ENCODE results near the gene PYGM. TPM values are rescaled to one million over a fixed set of nuclear protein-coding genes. Genes with fewer than 3 reads are reported as not detected.

Gene PYGM
- total RNA-seq, 1 experiment from 2014 or later: 1.6 TPM

DNA sequence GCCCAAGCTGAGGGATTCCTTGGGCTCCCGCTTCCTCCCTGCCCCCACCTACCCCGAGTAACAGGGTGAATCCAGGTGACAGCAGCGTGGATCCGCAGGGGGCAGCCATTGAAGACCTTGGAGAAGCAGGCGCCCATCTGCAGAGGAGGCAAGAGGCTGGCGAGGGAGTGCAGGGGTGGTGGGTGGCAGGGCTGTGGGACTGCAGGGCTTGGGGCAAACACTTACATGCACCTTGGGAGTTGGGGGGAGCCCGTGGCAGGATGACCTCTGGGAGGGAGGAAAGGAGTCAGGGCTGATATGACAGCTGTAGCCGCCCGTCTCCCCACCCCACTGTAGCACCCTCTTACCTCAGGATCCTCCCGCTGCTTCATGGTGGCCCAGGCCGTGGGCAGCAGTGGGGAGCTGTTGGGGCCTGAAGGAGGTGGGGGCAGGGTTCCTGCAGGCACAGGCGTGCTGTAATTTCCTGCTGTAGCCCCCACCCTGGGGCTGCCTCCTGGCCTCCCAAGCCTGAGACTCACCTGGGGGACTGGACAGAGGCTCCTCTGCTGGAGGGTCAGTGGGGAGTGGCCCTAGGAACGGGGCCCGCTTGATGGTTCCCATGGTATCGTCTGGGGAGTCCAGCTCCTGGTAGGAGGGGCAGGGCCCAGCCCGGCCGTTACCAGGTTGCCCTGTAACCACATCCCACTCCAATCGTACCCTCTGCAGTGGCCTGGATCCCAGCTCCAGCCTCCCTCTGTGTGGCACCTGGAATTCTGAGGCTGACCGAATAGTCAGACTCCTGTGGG lies 37.2 kb upstream of the PYGM start:
- intact Hi-C loops (cut with micrococcal nuclease; ENCODE audit: unreplicated experiment): no loop called here
- ChIA-PET POLR2A (ENCODE audit: unreplicated experiment) (no interaction called here), CTCF (no interaction called here)
- Histone ChIP-seq H2AFZ (no peak overlapping the region), H4K20me1 (ENCODE audit: insufficient read depth) (no peaks in the 10 kb centered on the region), H3K9me3 (ENCODE audit: insufficient read depth, low read depth) (no peaks in the 10 kb centered on the region), H3K4me1 (replicated peaks; ENCODE audit: insufficient read depth) (no peaks in the 10 kb centered on the region), H3K79me2 (ENCODE audit: low read depth) (no peaks in the 10 kb centered on the region), H3K4me3 (no peak overlapping the region), H3K36me3 (ENCODE audit: low read depth) (no peaks in the 10 kb centered on the region), H3F3A (ENCODE audit: insufficient read depth, low read depth) (peaks cover 9% of the 10 kb centered on the region; the same call in 1 of the 2 replicates), H3K27ac (no peak overlapping the region), H3K4me2 (no peak overlapping the region), H3K9me2 (ENCODE audit: insufficient read depth) (no peaks in the 10 kb centered on the region), H3K27me3 (ENCODE audit: insufficient read depth, low read depth) (no peaks in the 10 kb centered on the region)
- no peak for TF ChIP-seq EZH2 (IDR thresholded peaks at IDR 0.05; ENCODE audit: low read depth)
- TF ChIP-seq, protein P1, sequence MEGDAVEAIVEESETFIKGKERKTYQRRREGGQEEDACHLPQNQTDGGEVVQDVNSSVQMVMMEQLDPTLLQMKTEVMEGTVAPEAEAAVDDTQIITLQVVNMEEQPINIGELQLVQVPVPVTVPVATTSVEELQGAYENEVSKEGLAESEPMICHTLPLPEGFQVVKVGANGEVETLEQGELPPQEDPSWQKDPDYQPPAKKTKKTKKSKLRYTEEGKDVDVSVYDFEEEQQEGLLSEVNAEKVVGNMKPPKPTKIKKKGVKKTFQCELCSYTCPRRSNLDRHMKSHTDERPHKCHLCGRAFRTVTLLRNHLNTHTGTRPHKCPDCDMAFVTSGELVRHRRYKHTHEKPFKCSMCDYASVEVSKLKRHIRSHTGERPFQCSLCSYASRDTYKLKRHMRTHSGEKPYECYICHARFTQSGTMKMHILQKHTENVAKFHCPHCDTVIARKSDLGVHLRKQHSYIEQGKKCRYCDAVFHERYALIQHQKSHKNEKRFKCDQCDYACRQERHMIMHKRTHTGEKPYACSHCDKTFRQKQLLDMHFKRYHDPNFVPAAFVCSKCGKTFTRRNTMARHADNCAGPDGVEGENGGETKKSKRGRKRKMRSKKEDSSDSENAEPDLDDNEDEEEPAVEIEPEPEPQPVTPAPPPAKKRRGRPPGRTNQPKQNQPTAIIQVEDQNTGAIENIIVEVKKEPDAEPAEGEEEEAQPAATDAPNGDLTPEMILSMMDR (conservative IDR thresholded peaks at IDR 0.05): no peak
- BruUV-seq (replicated peaks): no TSS peak
- DNase-seq: no peak

DNA sequence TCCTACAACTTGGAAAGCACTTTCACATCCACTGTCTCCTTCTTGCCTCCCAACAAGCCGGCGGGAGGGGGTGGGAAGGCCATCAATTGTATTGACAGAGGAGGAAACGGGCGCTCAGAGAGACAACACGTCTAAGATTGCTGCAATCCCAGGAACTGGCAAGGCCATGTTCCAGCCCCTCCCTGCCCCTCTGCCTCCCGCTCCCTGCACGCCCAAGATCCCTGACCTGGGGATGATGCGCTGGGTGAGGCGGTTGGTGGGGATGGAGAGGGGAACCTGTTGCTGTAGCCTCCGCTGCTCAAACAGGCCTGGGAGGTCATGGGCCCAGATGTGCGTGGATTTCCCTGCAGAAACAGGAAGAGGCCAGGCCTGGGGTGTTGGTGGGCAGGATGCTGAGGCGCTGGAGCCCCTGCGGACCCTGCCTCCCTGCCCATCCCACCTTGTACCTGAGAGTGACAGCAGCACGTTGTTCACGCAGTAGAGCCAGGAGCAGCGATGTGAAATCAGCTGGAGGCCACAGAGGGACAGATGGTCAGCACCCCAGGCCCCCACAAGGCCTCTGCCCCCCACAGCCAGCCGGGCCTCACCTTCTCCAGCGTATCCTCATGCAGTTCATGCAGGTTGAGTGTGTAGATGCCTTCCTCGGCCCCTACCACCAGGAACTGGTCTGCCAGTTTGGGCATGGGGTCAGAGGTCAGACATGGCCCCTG lies 36.4 kb upstream of the PYGM start:
- Histone ChIP-seq H3K9me2 (ENCODE audit: insufficient read depth) (no peaks in the 10 kb centered on the region), H3K79me2 (ENCODE audit: low read depth) (no peaks in the 10 kb centered on the region), H4K20me1 (ENCODE audit: insufficient read depth) (no peaks in the 10 kb centered on the region), H3K4me1 (replicated peaks; ENCODE audit: insufficient read depth) (no peaks in the 10 kb centered on the region), H3K27ac (no peak overlapping the region), H3K9me3 (ENCODE audit: insufficient read depth, low read depth) (no peaks in the 10 kb centered on the region), H3K4me3 (no peak overlapping the region), H3K36me3 (ENCODE audit: low read depth) (no peaks in the 10 kb centered on the region), H3K27me3 (ENCODE audit: insufficient read depth, low read depth) (no peaks in the 10 kb centered on the region), H3K4me2 (no peak overlapping the region), H3F3A (ENCODE audit: insufficient read depth, low read depth) (peaks cover 9% of the 10 kb centered on the region; the same call in 1 of the 2 replicates), H2AFZ (no peak overlapping the region)
- ChIA-PET POLR2A (ENCODE audit: unreplicated experiment) (no interaction called here), CTCF (no interaction called here)
- no TSS peak for BruUV-seq (replicated peaks)
- DNase-seq: no peak
- intact Hi-C loops (cut with micrococcal nuclease; ENCODE audit: unreplicated experiment): no loop called here
- TF ChIP-seq EZH2 (IDR thresholded peaks at IDR 0.05; ENCODE audit: low read depth): no peak

DNA sequence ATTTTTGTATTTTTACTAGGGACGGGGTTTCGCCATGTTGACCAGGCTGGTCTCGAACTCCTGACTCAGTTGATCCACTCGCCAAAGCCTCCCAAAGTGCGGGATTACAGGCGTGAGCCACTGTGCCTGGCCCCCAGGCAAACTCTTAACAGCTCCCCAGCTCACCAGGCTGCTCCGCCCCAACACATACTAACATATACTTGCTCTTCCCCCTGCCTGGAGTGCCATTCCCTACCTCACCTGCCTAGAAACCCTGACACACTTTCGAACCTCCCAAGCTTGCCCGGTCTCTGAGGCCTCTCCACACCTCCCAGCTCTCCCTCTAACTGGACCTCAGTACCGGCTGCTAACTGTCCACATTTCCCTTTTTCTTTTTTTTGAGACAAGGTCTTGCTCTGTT lies 34.8 kb upstream of the PYGM start:
- no peaks in the 10 kb centered on the region for H3K36me3 ChIP-seq (ENCODE audit: low read depth)
- no peak overlapping the region for H2AFZ ChIP-seq
- intact Hi-C loops (cut with micrococcal nuclease; ENCODE audit: unreplicated experiment): no loop called here
- no peaks in the 10 kb centered on the region for H3K27me3 ChIP-seq (ENCODE audit: insufficient read depth, low read depth)
- H3K9me2 ChIP-seq (ENCODE audit: insufficient read depth): no peaks in the 10 kb centered on the region
- POLR2A ChIA-PET (ENCODE audit: unreplicated experiment): no interaction called here
- CTCF ChIA-PET: interaction anchor here (0.6 kb wide), 2 partner anchors 51 to 415 kb away, joined by 4 to 5 read pairs; no protein-coding TSS in a partner anchor
- H3K4me1 ChIP-seq (replicated peaks; ENCODE audit: insufficient read depth): no peaks in the 10 kb centered on the region
- no peak overlapping the region for H3K4me2 ChIP-seq
- H3K27ac ChIP-seq: no peak overlapping the region
- no peak for DNase-seq
- TF ChIP-seq, protein P1 (conservative IDR thresholded peaks at IDR 0.05): no peak
- no peak for TF ChIP-seq EZH2 (IDR thresholded peaks at IDR 0.05; ENCODE audit: low read depth)
- H4K20me1 ChIP-seq (ENCODE audit: insufficient read depth): no peaks in the 10 kb centered on the region
- BruUV-seq (replicated peaks): no TSS peak
- H3F3A ChIP-seq (ENCODE audit: insufficient read depth, low read depth): peaks cover 3% of the 10 kb centered on the region; the same call in 1 of the 2 replicates
- no peaks in the 10 kb centered on the region for H3K9me3 ChIP-seq (ENCODE audit: insufficient read depth, low read depth)
- no peaks in the 10 kb centered on the region for H3K79me2 ChIP-seq (ENCODE audit: low read depth)
- H3K4me3 ChIP-seq: no peak overlapping the region
